CD4-positive, alpha-beta T cell treated with Interleukin-10 for 1 hour (primary cell): ENCODE results near the gene EDNRA.
A peak's percentile ranks its signal among the peaks of the same experiment; 100 is the strongest.

Experiments
- DNase-seq: peaks from one replicate; pipeline ENCODE4 v3.0.0-alpha.2; 2020

Gene EDNRA

DNA sequence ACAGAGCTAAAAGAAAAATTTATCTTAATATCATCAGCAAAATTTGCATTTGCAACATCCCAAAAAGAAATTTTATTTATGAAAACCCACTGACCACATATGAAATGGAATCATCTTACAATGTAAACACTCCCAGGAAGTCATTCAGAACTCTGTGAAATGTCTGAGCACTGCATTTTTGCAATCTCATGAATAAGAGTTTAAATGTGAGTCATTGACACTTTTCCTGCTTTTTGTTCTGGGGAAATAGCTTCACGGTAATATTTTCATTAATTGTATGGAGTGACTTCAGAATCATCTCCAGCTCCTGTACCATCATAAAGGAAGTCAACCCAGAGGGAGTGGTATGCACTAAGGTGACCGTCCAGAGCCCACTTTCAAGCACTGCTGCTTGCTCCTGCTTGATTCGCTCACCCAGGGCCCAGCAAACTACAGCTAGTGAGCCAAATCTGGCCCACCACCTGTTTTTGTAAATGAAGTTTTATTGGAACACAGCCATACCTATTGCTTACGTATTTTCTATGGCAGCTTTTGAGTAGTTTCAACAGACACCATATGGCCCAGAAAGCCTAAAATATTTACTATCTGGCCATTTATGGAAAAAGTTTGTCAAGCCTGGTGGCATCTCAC is 17.2 kb downstream of the EDNRA start:
- no peak for DNase-seq

DNA sequence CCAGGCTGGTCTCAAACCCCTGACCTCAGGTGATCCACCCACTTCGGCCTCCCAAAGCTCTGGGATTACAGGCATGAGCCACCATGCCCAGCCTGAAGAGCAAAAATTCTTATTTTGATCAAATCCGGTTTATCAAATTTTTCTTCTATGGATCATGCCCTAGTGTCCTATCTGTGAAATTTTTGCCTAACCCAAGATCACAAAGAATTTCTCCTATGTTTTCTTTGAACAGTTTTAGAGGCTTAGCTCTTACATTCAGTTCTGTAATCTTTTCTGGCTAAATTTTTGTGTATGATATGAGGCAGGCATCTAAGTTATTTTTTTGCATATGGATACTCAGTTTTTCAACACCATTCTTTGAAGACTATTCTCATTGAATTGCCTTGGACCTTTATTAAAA is 27.4 kb downstream of the EDNRA start:
- no peak for DNase-seq

DNA sequence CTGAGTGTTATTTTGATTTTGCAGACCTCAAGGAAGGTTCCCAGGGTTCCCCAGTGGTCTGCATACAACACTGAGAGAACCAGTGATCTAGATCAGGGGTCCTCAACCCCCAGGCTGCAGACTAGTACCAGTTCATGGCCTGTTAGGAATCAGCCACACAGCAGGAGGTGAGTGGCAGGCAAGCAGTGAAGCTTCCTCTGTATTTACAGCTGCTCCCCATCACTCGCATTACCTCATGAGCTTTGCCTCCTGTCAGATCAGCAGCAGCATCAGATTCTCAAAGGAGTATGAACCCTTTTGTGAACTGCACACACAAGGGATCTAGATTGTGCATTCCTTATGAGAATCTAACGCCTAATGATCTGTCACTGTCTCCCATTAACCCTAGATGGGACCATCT is 28.5 kb downstream of the EDNRA start:
- no peak for DNase-seq

DNA sequence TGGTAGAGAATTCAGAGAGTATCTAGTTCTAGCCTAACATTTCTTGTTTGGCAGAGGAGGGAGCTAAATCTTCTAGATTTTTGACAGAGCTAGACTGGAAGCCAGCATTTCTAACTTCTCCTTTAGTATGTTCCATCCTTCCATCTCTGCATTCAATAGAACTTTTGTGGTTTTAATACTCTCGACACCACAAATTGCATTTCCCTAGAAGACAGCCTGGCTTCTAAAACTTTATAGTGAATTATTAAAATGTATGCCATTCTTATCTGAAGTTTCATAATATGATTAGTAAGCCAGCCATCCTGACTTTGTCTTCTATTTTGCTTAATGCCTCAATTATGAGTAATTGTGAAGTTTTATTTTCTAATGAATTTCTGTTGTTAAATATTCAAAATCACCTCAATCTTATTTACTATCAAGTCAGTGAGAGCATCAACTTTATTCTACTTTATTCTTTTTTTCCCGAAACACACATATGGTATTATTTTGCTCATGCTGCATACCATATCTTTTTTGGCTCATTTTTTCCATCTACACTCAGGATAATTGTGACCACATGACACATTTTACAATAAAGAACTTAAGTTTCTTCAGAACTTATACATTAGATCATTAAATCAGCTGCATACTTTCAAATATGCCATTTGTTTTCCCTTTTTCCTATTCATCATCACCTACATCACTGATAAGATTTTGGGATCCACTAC is 30.2 kb downstream of the EDNRA start:
- no peak for DNase-seq

DNA sequence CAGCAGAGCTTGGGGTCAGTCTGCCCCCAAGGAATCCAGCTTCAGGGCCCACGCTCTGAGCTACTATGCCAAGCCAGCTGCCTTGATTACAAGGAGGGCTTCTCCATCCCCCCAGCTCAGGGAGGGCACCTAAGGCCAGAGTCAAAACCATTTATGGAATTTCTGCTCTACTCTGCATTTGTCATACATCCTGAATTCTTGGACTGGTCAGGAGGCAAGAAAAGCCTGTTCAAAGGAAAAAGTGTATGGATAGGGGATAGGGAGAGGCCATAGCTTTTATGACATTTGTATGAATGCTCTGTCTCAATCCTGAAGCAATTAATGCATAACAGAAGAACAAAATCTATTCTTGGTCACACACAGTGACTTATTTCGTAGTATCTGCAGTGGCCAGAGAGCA is 32.2 kb downstream of the EDNRA start:
- no peak for DNase-seq

DNA sequence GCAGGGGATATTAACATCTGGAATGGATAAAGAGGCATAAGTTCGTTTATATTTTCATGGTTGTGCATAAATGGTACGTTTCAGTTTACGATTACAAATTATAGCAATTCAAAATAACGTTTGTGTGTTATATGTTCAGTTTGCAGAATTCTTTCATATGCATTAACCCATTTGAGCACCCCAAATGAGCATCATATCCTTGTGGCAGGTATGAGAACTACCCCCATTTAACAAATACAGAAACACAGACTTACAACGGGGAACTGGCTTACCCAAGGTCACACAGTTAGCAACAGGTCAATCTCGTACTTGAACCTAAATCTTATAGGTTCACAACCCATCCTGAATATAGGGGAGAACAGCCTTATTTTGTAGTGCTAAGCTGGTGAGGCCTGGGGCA is 33.1 kb downstream of the EDNRA start:
- DNase-seq = no peak

DNA sequence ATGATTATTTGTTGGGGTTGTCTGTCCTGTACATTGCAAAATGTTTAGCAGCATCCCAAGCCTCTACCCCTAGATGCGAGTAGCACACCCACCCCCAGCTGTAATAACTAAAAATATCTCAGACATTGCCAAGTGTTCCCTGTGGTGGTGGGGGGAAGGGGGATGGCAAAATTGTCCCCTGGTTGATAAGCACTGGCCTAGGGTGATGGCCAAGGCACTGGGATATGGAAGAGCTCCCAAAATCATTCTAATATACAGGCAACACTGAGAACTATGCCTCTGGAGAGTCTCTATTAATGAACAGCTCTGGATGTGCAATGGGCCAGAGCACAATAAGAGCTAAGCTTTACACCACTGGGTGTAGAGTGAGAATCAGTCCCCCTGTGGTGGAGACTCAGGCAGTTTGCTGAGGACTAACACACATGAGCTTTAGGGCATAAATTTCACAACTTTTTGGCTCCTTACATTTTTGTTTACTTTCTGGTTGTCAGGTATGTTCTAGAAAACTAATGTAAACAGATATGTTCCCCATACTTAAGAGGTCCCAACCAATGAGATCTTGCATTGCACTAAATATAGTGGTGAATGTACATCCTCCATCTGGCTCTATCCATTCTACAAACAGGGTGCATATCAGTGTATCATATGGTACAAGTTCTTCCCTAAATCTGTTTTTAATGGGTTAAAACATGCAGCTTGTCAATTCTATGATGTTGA is 34.5 kb downstream of the EDNRA start:
- no peak for DNase-seq

DNA sequence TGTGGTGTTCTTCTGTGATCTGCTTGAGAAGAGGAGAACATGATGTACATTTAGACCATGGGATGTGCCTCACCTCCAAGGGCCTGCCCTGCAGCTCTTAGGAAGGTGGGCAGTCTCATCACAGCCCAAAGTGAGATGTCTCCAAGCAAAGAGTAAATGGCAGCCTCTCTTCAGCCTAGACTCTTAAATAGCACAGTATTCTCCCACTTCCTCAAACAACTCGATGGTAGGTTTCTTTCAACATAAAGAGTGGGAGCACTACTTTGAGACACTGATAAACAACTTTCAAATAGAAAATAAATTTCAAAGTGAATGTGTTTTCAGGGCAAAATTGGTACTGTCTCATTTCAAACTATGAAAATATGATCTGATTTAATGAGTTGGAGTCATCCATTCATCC is 35.2 kb downstream of the EDNRA start:
- no peak for DNase-seq

DNA sequence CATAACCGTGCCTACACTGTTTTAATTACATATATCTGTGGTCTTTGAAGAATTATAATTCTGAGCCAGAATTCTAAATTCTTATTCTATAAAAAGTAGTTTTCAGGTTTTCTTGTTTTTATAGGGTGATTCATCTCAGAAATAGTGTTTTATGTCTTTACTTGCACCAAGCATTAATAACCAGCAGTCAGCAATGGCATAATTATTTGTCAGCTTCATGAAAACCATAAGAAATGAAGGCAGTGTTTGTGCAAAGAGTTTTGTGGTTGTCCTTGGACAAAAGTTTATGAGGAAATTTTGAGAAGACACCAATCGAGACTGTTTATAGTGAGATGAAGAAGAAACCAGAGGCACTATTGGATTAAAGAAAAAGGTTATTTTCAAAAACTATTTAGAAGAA is 37.2 kb downstream of the EDNRA start:
- no peak for DNase-seq

DNA sequence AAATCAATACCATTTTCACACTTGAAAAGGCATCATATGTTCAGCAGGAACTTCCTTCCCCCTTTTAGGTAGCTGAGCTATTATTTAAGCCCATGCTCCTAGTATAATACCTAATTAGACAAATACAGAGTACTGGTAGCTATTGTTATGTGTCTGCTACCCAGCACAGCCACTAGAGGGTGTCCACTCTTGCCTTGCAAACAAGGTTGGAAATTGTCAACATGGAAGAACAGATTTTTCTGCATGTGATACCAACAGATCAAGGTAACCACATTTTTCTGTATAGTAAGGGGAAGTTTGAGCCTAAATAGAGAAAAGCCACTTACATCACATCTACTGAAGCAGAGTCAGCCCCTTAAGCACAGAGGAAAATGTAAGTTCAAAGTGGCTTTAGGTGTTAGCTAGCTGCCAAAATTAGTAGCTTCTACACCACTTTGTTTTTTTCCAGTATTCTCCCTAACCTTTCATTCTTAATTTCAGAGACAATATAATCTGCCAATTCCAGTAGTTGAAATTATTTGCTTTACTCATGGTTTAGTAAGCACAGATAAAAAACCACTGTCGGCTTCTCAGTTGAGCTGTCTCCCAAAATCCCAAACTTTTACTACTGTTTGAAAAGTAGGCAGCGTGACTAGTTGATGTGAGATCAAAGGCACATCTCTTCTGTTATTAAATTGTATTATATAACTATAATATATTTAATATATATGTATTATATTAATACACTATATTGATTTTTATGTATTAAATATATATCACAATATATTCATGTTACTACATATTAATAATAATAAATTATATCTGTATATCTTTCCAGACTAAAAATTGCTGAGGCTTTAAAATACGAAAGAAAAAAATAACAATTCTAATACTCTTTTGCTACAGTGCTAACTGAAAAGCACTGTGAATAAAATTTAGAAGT is 38.2 kb downstream of the EDNRA start:
- DNase-seq = peak; percentile 51

DNA sequence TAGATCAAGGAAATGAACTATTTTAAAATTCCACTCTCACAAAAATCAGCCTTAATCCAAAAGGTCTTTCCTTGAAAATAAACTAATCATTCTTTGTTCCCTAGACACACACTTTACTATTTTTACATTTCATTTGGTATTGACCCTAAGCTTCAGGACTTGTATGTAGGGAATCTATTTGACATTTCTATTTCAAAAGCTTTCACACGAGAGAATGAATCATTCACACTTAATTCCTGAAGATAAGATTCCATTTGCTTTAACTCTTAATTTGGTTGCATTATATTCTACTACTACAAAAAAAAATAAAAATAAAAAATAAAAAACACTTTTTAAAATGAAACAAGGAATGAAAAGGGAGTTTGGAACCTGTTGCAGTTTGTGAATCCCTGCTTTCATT is 43.7 kb downstream of the EDNRA start:
- no peak for DNase-seq

DNA sequence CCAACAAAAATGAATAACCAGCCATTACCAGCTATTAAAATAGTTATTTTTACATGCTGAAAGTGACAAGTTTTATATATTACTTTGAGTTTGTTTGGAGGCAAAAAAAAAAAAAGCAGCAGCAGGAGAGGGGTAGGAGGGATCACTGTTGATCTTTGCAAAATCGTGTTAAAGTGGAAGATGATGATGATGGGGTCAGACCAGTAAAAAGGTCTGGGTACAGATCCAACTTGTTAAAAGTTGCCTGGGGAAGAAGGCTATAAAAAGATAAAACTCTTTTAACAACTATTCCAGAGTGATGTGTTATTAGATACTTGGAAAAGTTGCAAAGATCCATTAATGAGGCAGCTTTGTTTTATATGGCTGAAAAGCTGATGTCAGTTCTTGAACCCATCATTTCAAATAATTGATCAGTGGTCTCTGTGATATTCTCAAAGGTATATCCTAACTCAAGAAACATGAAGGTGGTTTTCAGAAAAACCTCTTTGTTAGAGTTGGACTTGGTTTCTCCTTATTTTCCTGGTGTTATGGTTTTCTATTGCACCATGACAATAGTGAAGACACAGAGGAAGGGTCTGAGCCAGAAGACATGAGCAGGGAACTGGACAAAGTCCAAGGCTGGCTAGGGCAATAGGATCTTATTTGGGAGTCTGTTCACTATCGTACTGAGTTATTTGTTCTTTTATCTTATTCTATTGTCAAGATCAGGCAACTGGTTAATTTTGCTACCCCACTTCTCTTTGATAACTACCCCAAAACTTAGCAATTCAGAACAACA is 44.8 kb downstream of the EDNRA start:
- DNase-seq = no peak

DNA sequence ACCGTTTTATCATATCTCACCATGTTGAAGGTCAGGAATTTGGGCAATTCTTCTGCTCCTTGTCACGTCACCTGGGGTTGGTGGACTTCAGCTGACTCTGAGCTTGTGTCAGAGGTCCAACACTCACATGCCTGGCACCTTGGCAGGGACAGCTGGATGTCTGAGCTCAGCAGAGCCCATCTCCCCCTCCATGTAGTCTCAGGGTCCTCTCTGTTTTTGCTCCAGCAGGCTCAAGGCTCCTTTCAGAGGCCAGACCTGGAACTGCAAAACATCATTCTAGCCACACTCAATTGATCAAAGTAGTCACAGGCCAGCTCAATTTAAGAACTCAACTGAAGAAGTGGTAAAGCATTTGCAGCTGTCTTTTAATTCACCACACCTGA is 45.4 kb downstream of the EDNRA start:
- no peak for DNase-seq

DNA sequence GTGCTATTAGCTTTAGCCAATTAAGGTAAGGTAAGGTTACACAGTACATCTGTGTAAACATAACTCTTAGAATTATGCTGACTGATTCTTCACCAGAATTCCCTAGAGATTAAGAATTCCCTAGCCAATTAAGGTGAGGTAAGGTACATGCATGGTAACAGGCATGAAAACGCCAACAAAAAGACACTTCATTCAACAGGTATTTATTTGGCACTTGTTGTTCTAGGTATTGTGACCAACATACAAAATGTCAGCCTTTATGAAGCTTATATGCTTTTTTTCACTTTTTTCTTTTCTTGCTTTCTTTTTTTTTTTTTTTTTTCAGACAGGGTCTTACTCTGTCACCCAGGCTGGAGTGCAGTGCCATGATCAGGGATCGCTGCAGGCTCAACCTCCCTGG is 47.2 kb downstream of the EDNRA start:
- no peak for DNase-seq

DNA sequence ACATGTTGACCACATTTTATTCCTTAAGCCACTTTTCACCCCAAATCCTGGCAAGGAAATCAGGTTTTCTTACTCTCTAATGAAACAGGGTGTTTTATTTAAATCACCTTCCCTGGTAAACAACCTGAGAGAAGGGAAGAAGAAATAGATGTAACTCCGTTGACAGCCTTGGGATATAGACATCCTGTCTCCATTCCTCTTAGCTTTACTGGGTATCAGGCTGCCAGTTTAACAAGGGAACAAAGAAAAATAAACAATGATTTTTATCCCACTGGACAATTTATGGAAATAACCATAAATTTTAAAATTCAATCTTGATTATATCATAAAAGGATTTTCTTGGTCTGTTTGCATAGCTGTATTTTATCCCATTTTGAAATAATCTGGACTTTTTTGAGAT is 49.2 kb downstream of the EDNRA start:
- DNase-seq = no peak

DNA sequence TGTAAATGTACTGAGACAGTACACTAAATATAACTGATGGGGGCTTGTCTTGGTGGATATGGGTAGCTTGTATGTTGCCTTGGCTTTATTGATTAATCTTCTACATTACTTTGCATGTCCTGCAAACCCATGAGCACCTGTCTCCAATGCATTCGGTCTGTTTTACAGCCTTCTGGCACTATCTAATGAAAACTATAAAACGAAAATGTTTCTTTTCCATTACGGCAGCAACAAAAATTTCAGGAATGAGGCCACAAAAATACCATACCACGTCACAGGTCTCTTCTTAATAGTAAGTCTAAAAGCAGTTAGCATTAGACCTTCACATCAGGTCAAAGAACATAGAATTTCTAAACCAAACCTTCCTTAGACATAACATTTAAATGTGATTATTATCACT is 49.8 kb downstream of the EDNRA start:
- DNase-seq = no peak

DNA sequence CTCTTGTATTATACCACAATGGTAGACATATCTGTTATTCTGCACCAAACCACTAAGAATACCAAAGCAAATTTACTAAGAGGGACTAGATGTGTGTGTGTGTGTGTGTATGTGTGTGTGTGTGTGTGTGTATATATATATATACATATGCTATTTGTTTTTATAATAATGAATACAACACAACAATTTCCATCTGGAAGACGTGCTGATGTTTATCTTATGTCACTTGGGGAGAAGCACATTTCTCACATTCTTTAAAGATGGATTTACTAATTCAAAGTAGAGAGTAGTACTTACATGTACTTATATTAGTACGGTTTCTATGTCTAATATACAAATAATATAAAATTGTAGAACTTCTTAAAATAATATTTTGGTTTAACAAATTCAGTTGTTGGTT is 52.0 kb downstream of the EDNRA start:
- no peak for DNase-seq

DNA sequence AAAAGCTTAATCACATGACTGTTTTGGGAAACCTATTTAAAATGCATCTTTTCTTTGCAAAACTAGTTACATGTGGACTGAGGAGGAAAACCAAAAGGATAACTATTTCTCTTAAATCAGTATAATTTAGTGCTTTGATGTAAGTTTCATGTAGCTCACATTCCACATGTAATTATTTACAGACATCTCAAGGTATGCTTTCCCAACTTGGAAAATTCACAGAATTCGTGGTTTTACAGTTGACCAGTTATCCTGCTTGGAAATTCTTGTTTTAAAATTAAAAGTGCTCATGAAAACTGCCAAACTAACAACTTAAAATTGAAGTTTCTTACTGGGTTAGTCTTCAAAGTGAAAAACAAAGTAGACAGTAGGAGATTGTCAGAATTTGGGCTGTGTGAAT is 52.4 kb downstream of the EDNRA start:
- no peak for DNase-seq

DNA sequence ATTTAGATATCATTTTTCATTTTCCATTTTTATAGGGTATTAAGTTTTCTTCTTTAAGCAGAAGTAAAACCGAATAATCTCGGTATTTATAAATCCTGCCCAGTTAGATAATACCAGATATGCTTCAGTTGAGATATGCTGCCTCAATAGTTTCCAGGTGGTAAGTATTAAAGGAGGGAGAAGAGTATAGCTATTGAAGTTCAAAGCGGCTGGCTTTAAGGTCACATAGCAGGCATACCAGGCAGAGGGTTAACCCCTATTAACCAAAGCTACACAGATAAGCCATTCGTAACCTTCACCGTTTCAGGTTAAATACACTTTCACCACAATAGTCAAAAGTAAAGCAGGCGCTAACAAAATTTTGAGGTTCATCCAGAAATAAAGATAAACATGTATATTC is 54.2 kb downstream of the EDNRA start:
- DNase-seq = no peak

DNA sequence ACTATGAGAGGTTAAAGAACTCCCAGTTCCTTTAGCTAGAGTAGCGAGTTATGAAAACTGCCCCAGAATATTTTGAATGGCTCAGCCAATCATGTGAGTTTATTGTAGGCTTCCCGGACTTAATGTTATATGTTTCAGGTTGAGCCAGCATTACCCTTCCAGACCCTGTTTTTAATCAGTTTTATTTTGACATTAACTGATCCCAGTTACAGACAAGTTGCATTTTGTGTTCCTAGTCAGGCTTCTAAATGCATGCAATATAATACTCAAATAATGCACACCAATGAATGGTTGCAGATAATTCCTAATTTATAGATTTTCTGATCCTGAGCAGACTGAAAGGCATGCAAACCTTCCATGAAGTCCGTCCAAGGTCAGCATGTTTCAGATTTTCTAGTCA is 57.8 kb downstream of the EDNRA start:
- no peak for DNase-seq

DNA sequence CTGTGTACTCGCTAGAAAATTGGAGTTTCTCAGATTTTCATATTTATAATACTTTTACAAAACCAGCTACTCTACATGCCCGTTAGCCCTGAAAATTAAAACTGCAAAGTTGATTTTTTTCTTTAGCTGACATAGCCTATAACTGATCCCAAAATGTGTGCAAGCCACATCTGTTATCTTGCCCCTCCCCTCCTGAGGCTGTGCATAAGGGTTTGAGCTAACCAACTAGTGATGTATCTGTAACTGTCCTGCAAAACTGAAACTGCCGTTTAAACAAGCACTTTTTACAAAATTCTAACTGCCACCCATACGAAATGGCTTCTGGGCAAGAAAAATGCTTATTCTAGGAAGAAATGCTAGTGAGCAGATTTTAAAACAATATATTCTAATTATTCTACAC is 59.1 kb downstream of the EDNRA start:
- no peak for DNase-seq

DNA sequence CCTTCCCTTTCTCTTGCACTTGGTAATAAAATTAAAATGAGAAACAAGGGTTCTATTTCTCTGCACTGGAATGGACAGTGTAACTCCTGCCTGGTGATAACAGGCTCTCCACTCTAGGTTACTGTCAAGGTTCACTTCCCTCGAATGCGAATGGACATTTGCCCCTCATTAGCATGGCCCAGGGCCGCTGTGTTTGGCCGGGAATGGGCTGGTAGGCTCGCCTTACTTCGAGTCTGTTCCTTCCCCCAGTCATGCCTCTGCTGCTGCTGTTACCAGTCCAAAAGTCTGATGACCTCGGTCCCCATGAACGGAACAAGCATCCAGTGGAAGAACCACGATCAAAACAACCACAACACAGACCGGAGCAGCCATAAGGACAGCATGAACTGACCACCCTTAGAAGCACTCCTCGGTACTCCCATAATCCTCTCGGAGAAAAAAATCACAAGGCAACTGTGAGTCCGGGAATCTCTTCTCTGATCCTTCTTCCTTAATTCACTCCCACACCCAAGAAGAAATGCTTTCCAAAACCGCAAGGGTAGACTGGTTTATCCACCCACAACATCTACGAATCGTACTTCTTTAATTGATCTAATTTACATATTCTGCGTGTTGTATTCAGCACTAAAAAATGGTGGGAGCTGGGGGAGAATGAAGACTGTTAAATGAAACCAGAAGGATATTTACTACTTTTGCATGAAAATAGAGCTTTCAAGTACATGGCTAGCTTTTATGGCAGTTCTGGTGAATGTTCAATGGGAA is 61.5 kb downstream of the EDNRA start:
- DNase-seq = no peak
